Activated naive CD8-positive, alpha-beta T cell treated with anti-CD3 and anti-CD28 coated beads, Interleukin-2, amount 50 U/mL, for 24 hours (primary cell): Measurements from ENCODE around the gene LGR6.
"Not testable (repeated sequence)": the region's sequence is repeated elsewhere in the genome, so short reads cannot be mapped to it uniquely, and the experiment has no call there.

ENCODE experiments used
- ATAC-seq: fragments of 150-1000 bp; cut with Tn5 transposase; one replicate; pipeline ENCODE4 v1.10.0; 2021
- DNase-seq: peaks from one replicate; pipeline ENCODE4 v3.0.0; 2021
- H3K27ac Mint-ChIP-seq: one replicate; pipeline ENCODE4 v1.8.0; 2021; ENCODE audit warnings: mild to moderate bottlenecking, mixed read lengths
- H3K27me3 Mint-ChIP-seq: one replicate; pipeline ENCODE4 v1.8.0; 2021; ENCODE audit warnings: mixed read lengths
- H3K36me3 Mint-ChIP-seq: one replicate; pipeline ENCODE4 v1.8.0; 2021; ENCODE audit warnings: low read depth, mixed read lengths
- H3K4me1 Mint-ChIP-seq: one replicate; pipeline ENCODE4 v1.8.0; 2021; ENCODE audit warnings: mixed read lengths
- H3K4me3 Mint-ChIP-seq: one replicate; pipeline ENCODE4 v1.8.0; 2021; ENCODE audit warnings: mild to moderate bottlenecking, moderate library complexity, mixed read lengths
- H3K9me3 Mint-ChIP-seq: one replicate; pipeline ENCODE4 v1.8.0; 2021; ENCODE audit warnings: mixed read lengths

Gene LGR6

GRCh38 chr1:202193614-202194327, at the start of gene LGR6:
Gene LGR6, plus strand, starts transcription at chr1:202193799. Its CDS starts 191 bp downstream, at chr1:202193990.
- no peaks in the 10 kb centered on the region for H3K9me3 Mint-ChIP-seq
- no peaks in the 10 kb centered on the region for H3K36me3 Mint-ChIP-seq
- no peak within 1 kb of the TSS for H3K27ac Mint-ChIP-seq
- peaks cover 28% of the 10 kb centered on the region for H3K27me3 Mint-ChIP-seq
- no peak within 1 kb of the TSS for H3K4me3 Mint-ChIP-seq
- ATAC-seq (peak; percentile 26), DNase-seq (no peak)
- peaks cover 7% of the 10 kb centered on the region for H3K4me1 Mint-ChIP-seq

DNA sequence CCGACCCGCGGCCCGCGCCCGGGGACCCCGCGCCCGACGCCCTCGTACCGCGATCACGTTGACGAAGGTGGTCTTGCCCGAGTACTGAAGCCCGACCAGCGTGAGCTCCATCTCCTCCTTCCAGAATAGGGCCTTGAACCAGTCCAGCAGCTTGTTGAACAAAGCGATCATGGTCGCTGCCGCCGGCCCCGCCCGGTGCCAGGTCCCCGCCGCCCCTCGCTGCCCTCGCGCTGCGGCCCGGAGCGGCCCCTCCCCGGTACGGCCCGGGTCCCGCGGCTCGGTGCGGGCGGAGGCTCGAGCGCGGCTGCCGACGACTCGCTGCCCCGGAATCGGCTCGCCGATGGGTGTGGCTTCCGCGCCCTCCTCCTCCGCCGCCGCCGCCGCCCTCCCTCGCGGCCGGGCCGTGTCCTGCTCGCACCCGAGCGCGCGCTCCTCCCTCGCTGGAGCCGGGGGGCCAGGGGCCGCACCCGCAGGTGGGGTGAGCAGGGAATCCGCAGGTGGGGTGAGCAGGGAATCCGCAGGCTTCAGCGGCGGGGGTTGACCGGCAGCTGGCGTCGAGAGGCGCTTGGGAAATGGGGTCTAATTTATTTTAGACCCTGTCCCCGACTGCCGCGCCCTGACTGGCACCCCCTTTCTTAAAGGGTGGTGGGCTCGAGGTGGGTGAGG, 49.1 kb upstream of the LGR6 start, which contains the start of gene ARL8A:
Gene ARL8A, minus strand, starts transcription at position 336 of the 666 bp plus-strand sequence. Its CDS starts 165 bp downstream, at position 171.
- Mint-ChIP-seq H3K27ac (peak within 1 kb of the TSS; percentile 91), H3K4me1 (peaks cover 36% of the 10 kb centered on the region), H3K9me3 (no peaks in the 10 kb centered on the region), H3K4me3 (peak within 1 kb of the TSS; percentile 99), H3K36me3 (peaks cover 21% of the 10 kb centered on the region), H3K27me3 (no peaks in the 10 kb centered on the region)
- ATAC-seq = peak; percentile 45
- DNase-seq = peak; percentile 79

GRCh38 chr1:202145068-202145743, 48.4 kb upstream of the LGR6 start:
- peaks cover 25% of the 10 kb centered on the region for H3K36me3 Mint-ChIP-seq
- peak; percentile 49 for DNase-seq
- no peaks in the 10 kb centered on the region for H3K27me3 Mint-ChIP-seq
- H3K4me3 Mint-ChIP-seq = peak overlapping the region; percentile 99
- H3K9me3 Mint-ChIP-seq = no peaks in the 10 kb centered on the region
- H3K4me1 Mint-ChIP-seq = peaks cover 38% of the 10 kb centered on the region
- peak overlapping the region; percentile 66 for H3K27ac Mint-ChIP-seq
- peak; percentile 69 for ATAC-seq

- ATAC-seq, H3K9me3 Mint-ChIP-seq, H3K27me3 Mint-ChIP-seq: not testable (repeated sequence)
- peak; percentile 16 for DNase-seq
- Mint-ChIP-seq H3K36me3 (peaks cover 29% of the 10 kb centered on the region), H3K4me3 (peak overlapping the region; percentile 99), H3K27ac (peak overlapping the region; percentile 14), H3K4me1 (peaks cover 36% of the 10 kb centered on the region)
These were observed 47.9 kb upstream of the LGR6 start for GRCh38 chr1:202145744-202146140.

- DNase-seq (no peak), ATAC-seq (no peak)
- Mint-ChIP-seq H3K4me1 (peaks cover 41% of the 10 kb centered on the region), H3K4me3 (no peak overlapping the region), H3K36me3 (peaks cover 34% of the 10 kb centered on the region), H3K27ac (peak overlapping the region; percentile 14), H3K9me3 (no peaks in the 10 kb centered on the region), H3K27me3 (no peaks in the 10 kb centered on the region)
These were observed 47.3 kb upstream of the LGR6 start for GRCh38 chr1:202146279-202146678.

DNA sequence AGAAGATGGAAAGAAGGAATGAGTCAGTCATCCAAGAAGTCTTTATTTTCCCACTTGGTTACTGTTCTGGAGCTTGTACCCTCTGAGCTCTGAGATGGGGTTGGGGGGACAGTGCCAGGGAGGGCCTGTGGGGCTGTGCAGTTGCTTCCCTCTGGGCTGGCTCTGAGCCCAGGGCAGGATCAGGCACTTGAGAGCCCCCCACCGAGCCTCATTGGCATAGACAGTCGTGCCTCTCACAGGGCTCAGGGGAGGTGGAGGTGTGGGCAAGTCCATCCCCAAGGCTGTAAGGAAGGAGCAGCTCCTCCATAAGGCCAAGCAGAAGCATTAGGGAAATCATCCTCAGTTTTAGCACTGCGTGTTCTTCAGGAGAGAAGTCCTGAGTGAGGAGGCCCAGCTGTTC, 46.6 kb upstream of the LGR6 start:
- H3K27ac Mint-ChIP-seq = no peak overlapping the region
- no peak overlapping the region for H3K4me3 Mint-ChIP-seq
- H3K27me3 Mint-ChIP-seq = no peaks in the 10 kb centered on the region
- ATAC-seq (no peak), DNase-seq (no peak)
- H3K4me1 Mint-ChIP-seq = peaks cover 38% of the 10 kb centered on the region
- no peaks in the 10 kb centered on the region for H3K9me3 Mint-ChIP-seq
- H3K36me3 Mint-ChIP-seq = peaks cover 40% of the 10 kb centered on the region

- Mint-ChIP-seq H3K4me1 (peaks cover 27% of the 10 kb centered on the region), H3K27ac (no peak overlapping the region), H3K27me3 (no peaks in the 10 kb centered on the region), H3K36me3 (peaks cover 50% of the 10 kb centered on the region), H3K4me3 (no peak overlapping the region), H3K9me3 (no peaks in the 10 kb centered on the region)
- DNase-seq (no peak), ATAC-seq (no peak)
These were observed 45.2 kb upstream of the LGR6 start for GRCh38 chr1:202148391-202148790.

GRCh38 chr1:202149566-202149965, 44.0 kb upstream of the LGR6 start:
- DNase-seq (no peak), ATAC-seq (no peak)
- H3K27me3 Mint-ChIP-seq = no peaks in the 10 kb centered on the region
- peaks cover 59% of the 10 kb centered on the region for H3K36me3 Mint-ChIP-seq
- no peak overlapping the region for H3K27ac Mint-ChIP-seq
- H3K4me1 Mint-ChIP-seq = peaks cover 29% of the 10 kb centered on the region
- no peaks in the 10 kb centered on the region for H3K9me3 Mint-ChIP-seq
- no peak overlapping the region for H3K4me3 Mint-ChIP-seq

- peaks cover 65% of the 10 kb centered on the region for H3K36me3 Mint-ChIP-seq
- ATAC-seq = no peak
- no peak overlapping the region for H3K4me3 Mint-ChIP-seq
- H3K9me3 Mint-ChIP-seq = no peaks in the 10 kb centered on the region
- no peaks in the 10 kb centered on the region for H3K27me3 Mint-ChIP-seq
- no peak overlapping the region for H3K27ac Mint-ChIP-seq
- DNase-seq = no peak
- peaks cover 33% of the 10 kb centered on the region for H3K4me1 Mint-ChIP-seq
These were observed 43.4 kb upstream of the LGR6 start for GRCh38 chr1:202150187-202150586.

DNA sequence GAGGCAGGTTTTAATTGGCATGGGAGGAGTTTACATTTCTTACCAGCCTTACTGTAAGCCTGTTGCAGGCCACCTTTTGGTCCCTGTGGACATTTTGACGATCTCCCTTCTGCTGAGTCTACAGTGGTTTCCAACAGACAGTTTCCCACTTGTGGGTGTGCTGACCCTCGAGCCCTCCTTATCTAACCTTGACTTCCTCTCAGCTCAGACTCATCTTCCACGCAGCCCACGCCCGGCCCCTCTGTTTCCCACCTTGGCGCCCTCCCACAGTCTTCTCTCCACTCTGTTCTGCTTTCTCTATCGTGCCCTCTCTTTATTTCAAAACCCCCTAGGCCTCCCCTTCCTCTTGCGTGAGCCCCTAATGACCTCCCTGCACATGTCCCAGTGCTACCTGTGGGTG, 43.0 kb upstream of the LGR6 start:
- H3K27ac Mint-ChIP-seq = peak overlapping the region; percentile 68
- no peaks in the 10 kb centered on the region for H3K27me3 Mint-ChIP-seq
- ATAC-seq (no peak), DNase-seq (no peak)
- H3K36me3 Mint-ChIP-seq = peaks cover 69% of the 10 kb centered on the region
- H3K4me1 Mint-ChIP-seq = peaks cover 33% of the 10 kb centered on the region
- no peaks in the 10 kb centered on the region for H3K9me3 Mint-ChIP-seq
- H3K4me3 Mint-ChIP-seq = no peak overlapping the region

DNA sequence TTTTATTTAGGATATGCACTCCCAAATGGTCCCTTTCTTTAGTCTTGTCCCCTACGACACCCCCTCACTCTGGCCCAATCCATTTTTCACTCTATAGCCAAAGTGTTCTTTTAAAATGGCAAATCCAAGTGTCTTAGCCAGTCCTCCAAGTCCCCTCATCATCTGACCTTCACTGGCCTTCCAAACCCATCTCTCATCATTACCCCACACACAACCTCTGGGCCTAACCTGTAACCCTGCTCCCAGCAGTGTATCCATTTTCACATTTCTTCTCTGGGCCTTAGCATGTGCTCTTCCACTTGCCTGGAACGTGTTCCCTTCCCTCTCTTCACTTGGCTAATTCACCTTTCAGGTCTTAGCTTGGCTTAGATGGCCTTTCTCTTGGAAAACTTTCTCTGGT, 42.6 kb upstream of the LGR6 start:
- no peak for ATAC-seq
- no peak overlapping the region for H3K4me3 Mint-ChIP-seq
- H3K27ac Mint-ChIP-seq = peak overlapping the region; percentile 68

GRCh38 chr1:202152399-202152798, 41.2 kb upstream of the LGR6 start:
- ATAC-seq (no peak), DNase-seq (no peak)
- Mint-ChIP-seq H3K4me3 (no peak overlapping the region), H3K27ac (peak overlapping the region; percentile 35), H3K9me3 (no peaks in the 10 kb centered on the region), H3K4me1 (peaks cover 40% of the 10 kb centered on the region), H3K36me3 (peaks cover 80% of the 10 kb centered on the region), H3K27me3 (no peaks in the 10 kb centered on the region)

More for the DNA sequence above, 42.6 kb upstream of the LGR6 start:
- no peaks in the 10 kb centered on the region for H3K9me3 Mint-ChIP-seq
- peaks cover 71% of the 10 kb centered on the region for H3K36me3 Mint-ChIP-seq
- no peak for DNase-seq
- H3K27me3 Mint-ChIP-seq = no peaks in the 10 kb centered on the region
- H3K4me1 Mint-ChIP-seq = peaks cover 34% of the 10 kb centered on the region

GRCh38 chr1:202153284-202153683, 40.3 kb upstream of the LGR6 start:
- Mint-ChIP-seq H3K4me3 (peak overlapping the region; percentile 32), H3K36me3 (peaks cover 81% of the 10 kb centered on the region), H3K27ac (peak overlapping the region; percentile 69), H3K9me3 (no peaks in the 10 kb centered on the region), H3K4me1 (peaks cover 48% of the 10 kb centered on the region), H3K27me3 (no peaks in the 10 kb centered on the region)
- DNase-seq = no peak
- no peak for ATAC-seq

- Mint-ChIP-seq H3K27ac (peak overlapping the region; percentile 88), H3K36me3 (peaks cover 82% of the 10 kb centered on the region), H3K4me3 (no peak overlapping the region), H3K27me3 (no peaks in the 10 kb centered on the region), H3K9me3 (no peaks in the 10 kb centered on the region), H3K4me1 (peaks cover 56% of the 10 kb centered on the region)
- no peak for ATAC-seq
- DNase-seq = no peak
These were observed 39.3 kb upstream of the LGR6 start for GRCh38 chr1:202154148-202154765.
